Peyer's patch (tissue), 4 donors: ENCODE results near the gene DENND2C.
"Not testable (repeated sequence)": the region's sequence is repeated elsewhere in the genome, so short reads cannot be mapped to it uniquely, and the experiment has no call there.

Source experiments
- CTCF ChIP-seq, 6 experiments: fragments of 450-650 bp in 4 of 6; fragments of 200-600 bp in 2 of 6; sonication (generic) in 1 of 6; IDR thresholded peaks; one replicate each; pipeline ENCODE4 v1.5.1; 2017 to 2019; ENCODE audit warnings: antibody characterized with exemption in 6 of 6, mild to moderate bottlenecking in 3 of 6, moderate library complexity in 1 of 6
- POLR2A ChIP-seq, 2 donors: fragments of 450-650 bp; IDR thresholded peaks; one replicate each; pipeline ENCODE4 v1.5.1; 2017; ENCODE audit warnings: antibody characterized with exemption in 2 of 2, mild to moderate bottlenecking in 2 of 2, moderate library complexity in 2 of 2

- TF ChIP-seq CTCF, POLR2A (IDR thresholded peaks at IDR 0.05): not testable (repeated sequence)
Measured at GRCh38 chr1:114562978-114563510, 106.8 kb downstream of the DENND2C start.
